Fibroblast of lung (primary cell): ENCODE results near the gene CIB1. TPM values are rescaled to one million over a fixed set of nuclear protein-coding genes. Genes with fewer than 3 reads are reported as not detected.

Experiments used
- DNase-seq, 2 donors: peaks; one replicate each; pipeline versions ENCODE4 v3.0.0 to v3.0.0-alpha.2; 2010; ENCODE audit warnings: low read depth in 2 of 2
- H2AFZ ChIP-seq: 2 replicates; pipeline ENCODE4 v1.5.1; 2012; ENCODE audit warnings: low read length, control low read depth, inconsistent platforms
- H3K27ac ChIP-seq: 2 replicates; pipeline ENCODE4 v1.5.1; 2011; ENCODE audit warnings: low read length, control low read depth; ENCODE audit not compliant: insufficient read depth
- H3K27me3 ChIP-seq: 2 replicates; pipeline ENCODE4 v1.5.1; 2011; ENCODE audit warnings: mild to moderate bottlenecking, low read length; ENCODE audit not compliant: control insufficient read depth, insufficient read depth
- H3K36me3 ChIP-seq: 2 replicates; pipeline ENCODE4 v1.5.1; 2011; ENCODE audit warnings: low read length; ENCODE audit not compliant: control insufficient read depth, insufficient read depth
- H3K4me1 ChIP-seq: 2 replicates; pipeline ENCODE4 v1.5.1; 2011; ENCODE audit warnings: low read length; ENCODE audit not compliant: control insufficient read depth, insufficient read depth; ENCODE audit errors: extremely low read depth
- H3K4me2 ChIP-seq: 2 replicates; pipeline ENCODE4 v1.5.1; 2011; ENCODE audit warnings: low read length, control low read depth; ENCODE audit not compliant: insufficient read depth; ENCODE audit errors: extremely low read depth
- H3K4me3 ChIP-seq, 4 experiments: fragments of 200-600 bp in 1 of 4; sonication (generic) in 1 of 4; replicated peaks in 1 of 4; 2 replicates each; pipeline ENCODE4 v1.5.1; 2011 to 2016; ENCODE audit warnings: low read length in 4 of 4, low read depth in 3 of 4, mild to moderate bottlenecking in 3 of 4, control low read depth in 2 of 4, inconsistent platforms in 1 of 4, mixed read lengths in 1 of 4; ENCODE audit not compliant: insufficient read depth in 1 of 4; ENCODE audit errors: control extremely low read depth in 1 of 4
- H3K79me2 ChIP-seq: 2 replicates; pipeline ENCODE4 v1.5.1; 2012; ENCODE audit warnings: mild to moderate bottlenecking, low read length, inconsistent platforms; ENCODE audit not compliant: control insufficient read depth, insufficient read depth
- H3K9ac ChIP-seq: 2 replicates; pipeline ENCODE4 v1.5.1; 2011; ENCODE audit warnings: mild to moderate bottlenecking, low read length, control low read depth; ENCODE audit not compliant: insufficient read depth
- H3K9me3 ChIP-seq: 2 replicates; pipeline ENCODE4 v1.5.1; 2012; ENCODE audit warnings: low read depth, low read length; ENCODE audit not compliant: control insufficient read depth, insufficient read depth
- H4K20me1 ChIP-seq: 2 replicates; pipeline ENCODE4 v1.5.1; 2011; ENCODE audit warnings: low read length; ENCODE audit not compliant: control insufficient read depth, insufficient read depth; ENCODE audit errors: extremely low read depth
- CTCF ChIP-seq, 2 donors: IDR thresholded peaks in 1 of 2; conservative IDR thresholded peaks in 1 of 2; 1 replicate in 1 of 2; 2 replicates in 1 of 2; pipeline ENCODE4 v1.5.1; 2011 to 2012; ENCODE audit warnings: low read length in 2 of 2, control low read depth in 1 of 2, inconsistent platforms in 1 of 2, low read depth in 1 of 2, mild to moderate bottlenecking in 1 of 2
- EZH2 ChIP-seq: IDR thresholded peaks from 2 replicates; pipeline ENCODE4 v1.5.1; 2012; ENCODE audit warnings: low read length, control low read depth, mild to moderate bottlenecking; ENCODE audit errors: missing control alignments
- polyA plus RNA-seq, 2 donors: library from polyadenylated mRNA; depleted of rRNA in 1 of 2; stranded (reverse) in 1 of 2; unstranded in 1 of 2; fragments of >200 nt; gene quantifications; 2 replicates each; pipeline ENCODE4 v1.2.1, GENCODE V29; 2011 to 2012; ENCODE audit warnings: missing spikeins in 1 of 2
- total RNA-seq: library from RNA; depleted of rRNA; stranded (reverse); fragments of >200 nt; gene quantifications from 2 replicates; pipeline ENCODE4 v1.2.1, GENCODE V29; 2014

CIB1 gene
- total and polyA plus RNA-seq, 2 donors (not counting 1 experiment from before 2014, with no cell fraction given): 27.7 to 42.7 TPM

- no peaks in the 10 kb centered on the region for H3K4me1 ChIP-seq
- H3K79me2 ChIP-seq: no peaks in the 10 kb centered on the region
These were observed 26.5 kb downstream of the CIB1 start for GRCh38 chr15:90207252-90207651.

DNA sequence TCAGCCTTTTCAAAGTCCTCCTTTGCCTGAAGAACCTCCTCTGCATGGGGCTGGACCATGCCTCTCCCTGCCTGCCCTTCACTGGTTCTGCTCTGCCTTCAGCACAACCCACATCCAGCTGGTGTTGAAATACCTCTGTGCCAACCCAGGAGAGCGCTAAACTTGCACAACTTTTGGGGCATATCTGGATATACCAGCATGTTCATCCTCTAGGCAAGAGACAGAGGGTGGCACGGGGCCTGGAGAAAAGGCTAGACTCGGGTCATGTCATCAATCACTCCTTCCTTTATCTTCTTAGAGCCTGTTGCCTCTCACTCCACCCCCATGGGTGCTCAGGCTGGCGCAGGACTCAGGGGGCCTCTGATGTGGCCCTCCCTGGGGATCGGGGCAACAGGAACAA lies 27.9 kb downstream of the CIB1 start:
- Histone ChIP-seq H3K4me1 (no peaks in the 10 kb centered on the region), H3K9me3 (no peaks in the 10 kb centered on the region), H3K36me3 (no peaks in the 10 kb centered on the region), H2AFZ (no peak overlapping the region), H3K9ac (no peak overlapping the region), H3K4me2 (no peak overlapping the region), H3K4me3 (no peak overlapping the region), H4K20me1 (no peaks in the 10 kb centered on the region), H3K79me2 (no peaks in the 10 kb centered on the region), H3K27ac (no peak overlapping the region), H3K27me3 (no peaks in the 10 kb centered on the region)
- no peak for DNase-seq
- TF ChIP-seq EZH2 (no peak), CTCF (conservative IDR thresholded peaks at IDR 0.05 in 1 of 2, IDR thresholded peaks at IDR 0.05 in 1 of 2; ENCODE audit: low read depth in 1 of 2, low read length in 2 of 2) (no peak)

More at GRCh38 chr15:90207252-90207651, 26.5 kb downstream of the CIB1 start:
- no peaks in the 10 kb centered on the region for H4K20me1 ChIP-seq
- H3K27ac ChIP-seq: no peak overlapping the region
- H2AFZ ChIP-seq: no peak overlapping the region
- TF ChIP-seq EZH2 (no peak), CTCF (conservative IDR thresholded peaks at IDR 0.05 in 1 of 2, IDR thresholded peaks at IDR 0.05 in 1 of 2; ENCODE audit: low read depth in 1 of 2, low read length in 2 of 2) (no peak)
- H3K9me3 ChIP-seq: no peaks in the 10 kb centered on the region
- H3K36me3 ChIP-seq: no peaks in the 10 kb centered on the region
- H3K4me2 ChIP-seq: no peak overlapping the region
- DNase-seq: no peak
- no peak overlapping the region for H3K9ac ChIP-seq
- H3K27me3 ChIP-seq: no peaks in the 10 kb centered on the region
- H3K4me3 ChIP-seq: no peak overlapping the region

GRCh38 chr15:90205050-90205848 lies 28.5 kb downstream of the CIB1 start:
- Histone ChIP-seq H3K27ac (no peak overlapping the region), H3K36me3 (no peaks in the 10 kb centered on the region), H2AFZ (no peak overlapping the region), H3K9me3 (no peaks in the 10 kb centered on the region), H3K9ac (no peak overlapping the region), H3K4me1 (no peaks in the 10 kb centered on the region), H3K4me2 (no peak overlapping the region), H4K20me1 (no peaks in the 10 kb centered on the region), H3K79me2 (no peaks in the 10 kb centered on the region), H3K27me3 (no peaks in the 10 kb centered on the region), H3K4me3 (no peak overlapping the region)
- TF ChIP-seq EZH2: no peak
- TF ChIP-seq CTCF (conservative IDR thresholded peaks at IDR 0.05 in 1 of 2, IDR thresholded peaks at IDR 0.05 in 1 of 2; ENCODE audit: low read depth in 1 of 2, low read length in 2 of 2): no peak
- no peak for DNase-seq
